ENCODE data around the gene GABRD.
"Not testable (repeated sequence)": the region's sequence is repeated elsewhere in the genome, so short reads cannot be mapped to it uniquely, and the experiment has no call there.

GABRD gene, protein sequence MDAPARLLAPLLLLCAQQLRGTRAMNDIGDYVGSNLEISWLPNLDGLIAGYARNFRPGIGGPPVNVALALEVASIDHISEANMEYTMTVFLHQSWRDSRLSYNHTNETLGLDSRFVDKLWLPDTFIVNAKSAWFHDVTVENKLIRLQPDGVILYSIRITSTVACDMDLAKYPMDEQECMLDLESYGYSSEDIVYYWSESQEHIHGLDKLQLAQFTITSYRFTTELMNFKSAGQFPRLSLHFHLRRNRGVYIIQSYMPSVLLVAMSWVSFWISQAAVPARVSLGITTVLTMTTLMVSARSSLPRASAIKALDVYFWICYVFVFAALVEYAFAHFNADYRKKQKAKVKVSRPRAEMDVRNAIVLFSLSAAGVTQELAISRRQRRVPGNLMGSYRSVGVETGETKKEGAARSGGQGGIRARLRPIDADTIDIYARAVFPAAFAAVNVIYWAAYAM

DNA sequence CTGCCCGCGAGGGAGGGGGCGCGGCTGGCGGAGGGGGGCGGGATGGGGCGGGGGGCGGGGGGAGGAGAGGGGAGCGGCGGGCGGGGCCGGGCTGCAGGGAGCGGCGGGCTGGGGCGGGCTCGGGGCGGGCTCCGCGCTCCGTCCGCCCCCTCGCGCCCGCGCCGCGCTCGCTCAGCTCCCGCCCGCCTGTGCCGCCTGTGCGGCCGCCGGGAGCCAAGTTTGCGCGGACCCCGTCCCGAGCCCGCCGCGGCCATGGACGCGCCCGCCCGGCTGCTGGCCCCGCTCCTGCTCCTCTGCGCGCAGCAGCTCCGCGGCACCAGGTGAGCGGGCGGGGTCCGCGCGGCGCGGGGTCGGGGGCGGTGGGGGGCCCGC lies at the start of gene GABRD:
Gene GABRD (plus strand): TSS at position 174 of the 372 bp plus-strand sequence. CDS start 79 bp downstream, at position 253.
- DNase-seq, result no peak

DNA sequence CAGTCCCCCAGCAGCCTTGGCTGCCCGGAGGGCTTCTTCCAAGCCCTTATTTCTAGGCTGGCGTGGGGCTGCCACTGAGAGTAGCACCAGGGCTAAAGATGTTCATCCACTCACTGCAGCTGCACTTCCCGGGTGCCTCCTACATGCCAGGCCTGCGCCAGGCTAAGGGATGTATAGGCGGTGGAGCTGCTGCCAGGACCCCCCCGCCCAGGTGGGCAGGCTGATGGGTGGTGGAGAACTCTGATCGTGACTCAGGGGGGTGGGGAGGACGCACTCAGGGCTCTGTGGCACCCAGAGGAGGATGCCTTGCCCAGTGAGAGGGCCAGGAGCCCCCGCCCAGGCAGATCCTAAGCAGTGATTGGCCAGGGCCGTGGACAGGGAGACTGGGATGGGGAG lies 49.6 kb upstream of the GABRD start:
- no peak for DNase-seq

GRCh38 chr1:1969953-1970716 lies 49.0 kb upstream of the GABRD start:
- no peak for DNase-seq

DNA sequence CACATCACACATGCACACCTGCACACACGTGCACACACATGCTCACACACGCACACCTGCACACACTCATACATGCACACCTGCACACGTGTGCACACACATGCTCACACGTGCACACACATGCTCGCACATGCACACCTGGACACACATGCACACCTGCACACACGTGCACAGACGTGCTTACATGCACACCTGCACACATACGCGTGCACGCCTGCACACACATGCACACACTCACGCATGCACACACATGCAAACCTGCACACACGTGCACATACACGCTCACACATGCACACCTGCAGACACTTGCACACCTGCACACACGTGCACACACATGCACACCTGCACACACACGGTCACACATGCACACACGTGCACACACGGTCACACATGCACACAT lies 48.1 kb upstream of the GABRD start:
- no peak for DNase-seq

GRCh38 chr1:1971688-1972087 lies 47.5 kb upstream of the GABRD start:
- no peak for DNase-seq

GRCh38 chr1:1972976-1973715 lies 46.0 kb upstream of the GABRD start:
- DNase-seq, result no peak

DNA sequence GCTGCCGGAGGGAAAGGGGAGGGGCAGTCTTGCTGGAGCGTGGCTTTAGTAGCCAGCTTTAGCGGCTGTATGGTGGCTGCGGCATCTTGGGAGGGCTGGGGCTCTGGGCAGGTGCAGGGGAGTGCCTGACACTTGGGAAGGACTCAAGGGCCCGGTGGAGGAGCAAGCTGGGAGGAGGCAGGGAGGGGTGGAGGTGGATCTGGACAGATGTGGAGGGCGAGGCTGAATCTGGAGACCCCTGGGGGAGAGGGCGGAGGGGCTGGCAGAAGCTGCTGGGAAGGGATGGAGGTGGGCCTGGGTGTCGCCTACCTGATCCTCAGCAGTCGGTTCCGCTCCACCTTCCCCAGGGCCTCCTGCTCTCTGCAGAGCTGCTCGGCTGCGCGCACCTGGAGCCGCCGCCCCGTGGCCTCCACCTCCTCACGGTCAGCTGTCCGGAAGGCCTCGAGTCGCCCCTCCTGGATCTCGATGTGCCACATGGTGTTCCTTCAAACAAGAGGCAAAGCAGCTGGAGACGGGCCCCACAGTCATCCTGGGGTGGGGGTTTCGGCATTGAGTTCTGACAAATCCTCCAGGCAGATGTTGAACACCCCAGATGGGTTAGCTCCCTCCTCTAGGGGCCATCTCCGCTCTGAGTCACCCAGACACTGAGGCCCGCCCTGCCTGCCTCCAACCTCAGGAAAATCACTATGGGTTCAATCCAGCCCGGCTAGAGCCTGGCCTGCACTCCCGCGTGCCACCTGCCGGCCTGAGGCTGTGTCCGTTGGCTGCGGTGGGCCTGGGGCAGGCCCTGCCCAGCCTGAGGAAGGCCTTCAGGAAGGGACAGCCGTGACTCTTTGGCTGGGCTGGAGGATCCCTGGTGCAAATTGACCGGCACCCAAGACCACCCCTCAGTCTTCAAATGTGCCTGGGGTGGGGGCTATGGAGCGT lies 45.2 kb upstream of the GABRD start:
- no peak for DNase-seq

- no peak for DNase-seq
These were observed 44.3 kb upstream of the GABRD start for GRCh38 chr1:1974834-1975233.

DNA sequence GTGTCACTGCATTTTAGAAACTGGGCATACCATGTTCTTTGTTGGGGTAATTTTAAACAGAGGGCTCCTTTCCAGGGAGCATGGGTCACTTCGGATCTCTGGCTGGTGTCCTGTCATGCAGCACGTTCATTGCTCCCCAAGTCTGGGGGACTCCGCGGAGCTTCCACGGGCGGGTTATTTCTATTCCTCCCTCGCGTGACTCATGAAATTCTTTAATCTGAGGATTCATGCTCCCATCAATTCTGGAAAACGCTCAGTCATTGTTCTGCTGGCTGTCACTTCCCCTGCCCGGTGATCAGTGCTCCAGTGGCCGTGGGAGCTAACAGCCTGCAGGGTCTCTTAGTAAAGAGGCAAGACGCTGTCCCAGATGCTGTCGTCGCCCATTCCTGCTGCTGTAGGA lies 43.6 kb upstream of the GABRD start:
- DNase-seq, result no peak

DNA sequence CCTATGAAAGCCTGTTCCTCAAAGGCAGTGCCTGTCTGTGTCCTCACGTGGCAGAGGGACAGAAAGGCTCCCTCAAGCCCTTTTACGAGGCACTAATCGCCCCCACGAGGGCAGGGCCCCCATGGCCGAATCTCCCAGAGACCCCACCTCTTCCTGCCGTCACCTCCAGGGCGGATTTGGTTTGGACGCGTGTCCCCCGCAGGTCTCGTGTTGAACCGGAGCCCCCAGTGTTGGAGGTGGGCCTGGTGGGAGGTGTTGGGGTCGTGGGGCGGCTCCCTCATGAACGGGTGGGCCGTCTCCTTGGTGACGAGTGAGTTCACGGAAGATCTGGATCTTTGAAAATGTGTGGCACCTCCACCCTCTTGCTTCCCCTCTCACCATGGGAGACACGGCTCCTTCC lies 43.1 kb upstream of the GABRD start:
- no peak for DNase-seq

GRCh38 chr1:1978108-1978507 lies 41.0 kb upstream of the GABRD start:
- no peak for DNase-seq

DNA sequence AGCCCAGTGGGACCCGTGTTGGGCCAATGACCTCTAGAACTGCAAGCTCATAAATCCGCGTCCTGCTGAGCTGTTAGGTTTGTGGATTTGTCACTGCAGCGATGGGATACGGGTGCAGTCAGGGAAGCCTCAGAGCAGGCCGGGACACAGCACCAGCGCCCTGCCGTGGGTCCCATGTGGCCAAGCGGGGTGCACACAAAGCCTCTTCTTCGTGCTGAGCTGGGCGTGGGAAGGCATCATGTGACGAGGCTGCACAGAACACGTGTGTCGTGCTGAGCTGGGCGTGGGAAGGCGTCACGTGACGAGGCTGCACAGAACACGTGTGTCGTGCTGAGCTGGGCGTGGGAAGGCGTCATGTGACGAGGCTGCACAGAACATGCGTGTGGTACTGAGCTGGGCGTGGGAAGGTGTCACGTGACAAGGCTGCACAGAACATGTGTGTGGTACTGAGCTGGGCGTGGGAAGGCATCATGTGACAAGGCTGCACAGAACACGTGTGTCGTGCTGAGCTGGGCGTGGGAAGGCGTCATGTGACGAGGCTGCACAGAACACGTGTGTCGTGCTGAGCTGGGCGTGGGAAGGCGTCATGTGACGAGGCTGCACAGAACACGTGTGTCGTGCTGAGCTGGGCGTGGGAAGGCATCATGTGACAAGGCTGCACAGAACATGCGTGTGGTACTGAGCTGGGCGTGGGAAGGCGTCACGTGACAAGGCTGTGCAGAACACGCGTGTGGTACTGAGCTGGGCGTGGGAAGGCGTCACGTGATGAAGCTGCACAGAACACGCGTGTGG lies 40.3 kb upstream of the GABRD start:
- not testable (repeated sequence) for DNase-seq

- DNase-seq, result no peak
These were observed 39.5 kb upstream of the GABRD start for GRCh38 chr1:1979482-1980165.

- no peak for DNase-seq
These were observed 38.5 kb upstream of the GABRD start for GRCh38 chr1:1980467-1981141.

DNA sequence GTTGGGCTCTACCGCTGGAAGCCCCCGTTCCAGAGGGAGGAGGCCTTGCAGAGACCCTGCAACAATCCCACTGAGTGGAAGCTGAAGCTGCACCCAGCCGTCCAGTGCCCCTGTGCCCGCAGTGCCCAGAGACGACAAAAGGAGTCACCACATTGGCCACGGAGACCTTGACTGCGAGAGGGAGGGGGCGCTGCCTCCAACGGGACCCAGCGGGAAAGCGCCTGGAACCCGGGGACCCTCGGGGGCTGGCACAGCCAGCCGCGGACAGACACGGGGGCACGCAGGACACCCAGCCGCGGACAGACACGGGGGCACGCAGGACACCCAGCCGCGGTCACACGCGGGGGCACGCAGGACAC lies 38.0 kb upstream of the GABRD start:
- DNase-seq, result no peak

DNA sequence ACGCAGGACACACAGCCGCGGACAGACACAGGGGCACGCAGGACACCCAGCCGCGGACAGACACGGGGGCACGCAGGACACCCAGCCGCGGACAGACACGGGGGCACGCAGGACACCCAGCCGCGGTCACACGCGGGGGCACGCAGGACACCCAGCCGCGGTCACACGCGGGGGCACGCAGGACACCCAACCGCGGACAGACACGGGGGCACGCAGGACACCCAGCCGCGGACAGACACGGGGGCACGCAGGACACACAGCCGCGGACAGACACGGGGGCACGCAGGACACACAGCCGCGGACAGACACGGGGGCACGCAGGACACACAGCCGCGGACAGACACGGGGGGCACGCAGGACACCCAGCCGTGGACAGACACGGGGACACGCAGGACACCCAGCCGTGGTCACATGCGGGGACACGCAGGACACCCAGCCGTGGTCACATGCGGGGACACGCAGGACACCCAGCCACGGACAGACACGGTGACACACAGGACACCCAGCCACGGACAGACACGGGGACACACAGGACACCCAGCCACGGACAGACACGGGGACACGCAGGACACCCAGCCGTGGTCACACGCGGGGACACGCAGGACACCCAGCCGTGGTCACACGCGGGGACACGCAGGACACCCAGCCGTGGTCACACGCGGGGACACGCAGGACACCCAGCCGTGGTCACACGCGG lies 37.4 kb upstream of the GABRD start:
- DNase-seq, result not testable (repeated sequence)

GRCh38 chr1:1982379-1983232 lies 36.5 kb upstream of the GABRD start:
- DNase-seq, result no peak

- DNase-seq, result no peak
These were observed 34.5 kb upstream of the GABRD start for GRCh38 chr1:1984560-1985070.

Data from fibroblast of skin of right quadriceps (primary cell).